Activated T-cell treated with anti-CD3 and anti-CD28 coated beads for 24 hours (primary cell): Measurements from ENCODE around the gene XYLB.
A peak's percentile ranks its signal among the peaks of the same experiment; 100 is the strongest.
"Not testable (repeated sequence)": the region's sequence is repeated elsewhere in the genome, so short reads cannot be mapped to it uniquely, and the experiment has no call there.

Experiments
- DNase-seq: peaks from one replicate; pipeline ENCODE4 v3.0.0-alpha.2; 2020; ENCODE audit warnings: low read depth

The XYLB gene

DNA sequence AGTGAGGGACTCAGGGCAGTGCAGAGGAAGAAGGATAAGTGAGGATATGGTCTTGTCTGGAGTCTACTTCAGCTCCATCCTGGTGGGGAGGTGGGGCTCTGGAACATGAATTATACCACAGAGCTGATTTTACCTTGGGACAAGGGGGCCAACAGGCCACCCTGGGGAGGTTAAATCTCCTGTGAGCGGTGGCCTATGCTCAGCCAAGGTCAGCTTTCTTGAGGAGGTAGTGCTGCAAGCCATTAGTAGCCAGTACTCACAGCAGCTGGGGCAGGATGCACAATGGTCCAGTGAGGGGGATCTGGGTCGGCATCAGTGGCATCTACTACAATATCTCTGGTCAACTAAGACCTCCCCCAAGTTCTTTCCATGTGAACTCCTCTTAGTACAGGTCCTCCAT lies 49.7 kb downstream of the XYLB start:
- DNase-seq, result no peak

DNA sequence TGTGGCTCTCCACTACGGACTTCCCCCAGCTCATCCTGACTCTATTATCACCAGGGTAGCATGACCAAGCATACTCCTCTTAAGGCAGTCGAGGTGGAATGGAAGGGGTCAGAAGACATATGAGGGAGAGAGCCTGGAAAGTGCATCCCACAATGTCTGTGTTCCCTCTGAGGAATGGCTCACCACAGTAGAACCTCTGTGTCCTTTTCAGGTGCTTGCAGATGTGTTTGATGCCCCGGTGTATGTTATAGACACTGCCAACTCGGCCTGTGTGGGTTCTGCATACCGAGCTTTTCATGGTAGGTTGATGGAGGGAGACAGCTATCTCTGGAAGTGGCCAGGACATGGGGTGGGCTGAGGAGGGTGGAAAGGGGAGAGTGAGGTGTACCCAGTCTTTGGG lies 50.3 kb downstream of the XYLB start:
- DNase-seq, result no peak

GRCh38 chr3:38397320-38397719 lies 50.7 kb downstream of the XYLB start:
- DNase-seq, result no peak

DNA sequence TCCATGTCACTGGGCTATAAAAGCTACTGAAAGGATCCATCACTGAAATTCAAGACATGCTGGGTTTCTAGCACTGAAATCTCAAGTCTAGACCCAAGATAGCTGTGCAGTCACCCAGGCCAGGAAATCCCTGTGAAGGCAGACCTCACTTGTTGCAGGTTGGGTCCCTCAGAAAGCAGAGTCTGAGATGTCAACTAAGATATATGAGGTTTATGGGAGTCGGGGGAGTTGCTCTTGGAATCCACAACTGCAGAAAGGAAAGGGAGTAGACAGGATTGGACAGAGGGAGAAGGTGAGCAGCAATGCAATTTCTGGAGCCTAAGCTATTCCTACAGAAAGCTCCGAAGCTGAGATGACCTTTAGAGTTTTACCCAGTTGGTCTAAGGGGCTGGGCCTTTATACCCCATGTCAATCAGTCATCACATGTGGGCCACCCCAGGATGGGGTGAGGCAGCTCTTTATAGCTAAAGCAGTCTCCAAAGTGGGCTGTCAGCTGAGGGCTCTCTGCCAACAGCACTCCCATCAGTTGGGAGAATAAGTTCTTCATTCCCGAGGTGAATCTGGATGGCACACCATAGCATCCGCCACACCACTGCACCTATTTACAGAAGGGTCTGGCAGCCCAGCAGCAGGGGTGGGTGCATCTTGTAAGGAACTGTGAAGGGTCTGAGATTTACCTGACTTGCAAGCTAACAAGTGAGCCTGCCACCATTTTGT lies 54.8 kb downstream of the XYLB start:
- no peak for DNase-seq

- DNase-seq, result no peak
Measured at GRCh38 chr3:38404286-38404685, 57.7 kb downstream of the XYLB start.

GRCh38 chr3:38411591-38411990 lies 65.0 kb downstream of the XYLB start:
- no peak for DNase-seq

DNA sequence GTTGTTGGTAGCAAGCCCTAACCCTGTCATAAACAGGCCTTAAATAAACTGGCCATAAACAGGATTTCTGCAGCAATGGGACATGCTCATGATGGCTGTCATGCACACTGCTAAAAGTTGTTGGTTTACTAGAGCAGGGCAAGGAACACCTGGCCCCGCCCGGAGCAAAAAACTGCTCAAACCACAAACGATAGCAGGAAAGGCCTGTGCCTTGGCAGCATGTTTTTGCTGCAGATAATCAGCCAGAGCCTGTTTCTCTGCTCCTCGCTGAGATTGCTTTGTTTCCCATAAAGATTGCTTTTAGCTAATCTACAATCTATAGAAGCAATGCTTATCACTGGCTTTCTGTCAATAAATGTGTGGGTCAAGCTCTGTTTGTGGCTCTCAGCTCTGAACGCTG lies 74.2 kb downstream of the XYLB start:
- DNase-seq, result not testable (repeated sequence)

DNA sequence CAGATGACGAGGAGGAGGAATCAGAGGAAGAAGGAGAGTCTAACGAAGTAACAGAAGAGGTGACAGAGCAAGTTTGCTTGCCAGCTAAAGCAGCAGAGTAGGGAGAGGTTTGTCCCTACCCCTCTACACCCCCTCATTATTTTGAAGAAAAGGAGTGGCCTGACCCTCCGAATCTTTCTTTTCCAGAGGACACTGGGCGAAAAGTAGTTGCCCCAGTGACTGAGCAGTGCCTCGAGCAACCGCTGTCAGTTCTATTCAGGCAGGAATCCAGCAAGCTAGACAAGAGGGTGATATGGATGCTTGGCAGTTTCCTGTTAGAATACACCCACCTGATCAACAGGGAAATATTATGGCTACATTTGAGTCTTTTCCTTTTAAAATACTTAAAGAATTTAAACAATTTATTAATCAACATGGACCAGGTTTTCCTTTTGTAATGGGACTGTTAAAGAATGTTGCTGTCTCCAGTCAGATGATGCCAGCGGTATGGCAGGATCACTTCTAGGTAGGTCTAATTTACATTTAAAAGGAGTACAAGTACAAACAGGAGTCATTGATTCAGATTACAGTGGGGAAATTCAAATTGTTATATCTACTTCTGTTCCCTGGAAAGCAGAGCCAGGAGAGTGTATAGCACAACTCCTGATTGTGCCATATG lies 75.2 kb downstream of the XYLB start:
- DNase-seq, result no peak

- DNase-seq, result not testable (repeated sequence)
Measured at GRCh38 chr3:38426798-38427426, 80.3 kb downstream of the XYLB start.

DNA sequence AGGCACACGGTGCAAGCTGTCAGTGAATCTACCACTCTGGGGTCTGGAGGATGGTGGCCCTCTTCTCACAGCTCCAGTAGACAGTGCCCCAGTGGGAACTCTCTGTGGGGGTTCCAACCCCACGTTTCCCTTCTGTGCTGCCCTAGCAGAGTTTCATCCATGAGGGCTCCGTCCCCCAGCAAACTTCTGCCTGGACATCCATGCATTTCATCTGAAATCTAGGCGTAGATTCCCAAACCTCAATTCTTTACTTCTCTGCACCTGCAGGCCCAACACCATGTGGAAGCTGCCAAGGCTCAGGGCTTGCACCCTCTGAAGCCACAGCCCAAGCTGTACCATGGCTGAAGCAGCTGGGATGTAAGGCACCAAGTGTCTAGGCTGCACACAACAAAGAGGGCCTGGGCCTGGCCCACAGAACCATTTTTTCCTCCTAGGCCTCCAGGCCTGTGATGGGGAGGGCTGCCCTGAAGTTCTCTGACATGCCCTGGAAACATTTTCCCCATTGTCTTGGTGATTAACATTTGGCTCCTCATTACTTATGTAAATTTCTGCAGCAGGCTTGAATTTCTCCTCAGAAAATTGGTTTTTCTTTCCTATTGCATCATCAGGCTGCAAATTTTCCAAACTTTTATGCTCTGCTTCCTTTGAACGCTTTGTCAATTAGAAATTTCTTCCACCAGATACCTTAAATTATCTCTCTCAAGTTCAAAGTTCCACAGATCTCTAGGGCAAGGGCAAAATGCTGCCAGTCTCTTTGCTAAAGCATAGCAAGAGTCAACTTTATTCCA lies 86.5 kb downstream of the XYLB start:
- not testable (repeated sequence) for DNase-seq

- DNase-seq, result not testable (repeated sequence)
Measured at GRCh38 chr3:38433661-38434060, 87.1 kb downstream of the XYLB start.

GRCh38 chr3:38438436-38439069 lies 92.0 kb downstream of the XYLB start:
- not testable (repeated sequence) for DNase-seq

GRCh38 chr3:38443205-38443604 lies 96.6 kb downstream of the XYLB start:
- DNase-seq, result not testable (repeated sequence)

- DNase-seq, result no peak
Measured at GRCh38 chr3:38446085-38446686, 99.6 kb downstream of the XYLB start.

DNA sequence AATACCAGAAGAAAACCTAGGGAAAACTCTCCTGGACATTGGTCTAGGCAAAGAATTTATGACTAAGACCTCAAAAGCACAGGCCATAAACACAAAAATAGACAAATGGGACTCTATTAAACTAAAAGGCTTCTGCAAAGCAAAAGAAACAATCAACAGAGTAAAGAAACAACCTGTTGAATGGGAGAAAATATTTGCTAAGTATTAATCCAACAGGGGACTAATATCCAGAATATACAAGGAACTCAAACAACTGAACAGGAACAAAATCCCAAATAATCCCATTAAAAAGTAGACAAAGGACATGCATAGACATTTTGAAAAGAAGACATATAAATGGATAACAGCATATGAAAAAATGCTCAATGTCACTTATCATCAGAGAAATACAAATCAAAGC lies 100.2 kb downstream of the XYLB start:
- no peak for DNase-seq

GRCh38 chr3:38450853-38451252 lies 104.3 kb downstream of the XYLB start:
- DNase-seq, result no peak

DNA sequence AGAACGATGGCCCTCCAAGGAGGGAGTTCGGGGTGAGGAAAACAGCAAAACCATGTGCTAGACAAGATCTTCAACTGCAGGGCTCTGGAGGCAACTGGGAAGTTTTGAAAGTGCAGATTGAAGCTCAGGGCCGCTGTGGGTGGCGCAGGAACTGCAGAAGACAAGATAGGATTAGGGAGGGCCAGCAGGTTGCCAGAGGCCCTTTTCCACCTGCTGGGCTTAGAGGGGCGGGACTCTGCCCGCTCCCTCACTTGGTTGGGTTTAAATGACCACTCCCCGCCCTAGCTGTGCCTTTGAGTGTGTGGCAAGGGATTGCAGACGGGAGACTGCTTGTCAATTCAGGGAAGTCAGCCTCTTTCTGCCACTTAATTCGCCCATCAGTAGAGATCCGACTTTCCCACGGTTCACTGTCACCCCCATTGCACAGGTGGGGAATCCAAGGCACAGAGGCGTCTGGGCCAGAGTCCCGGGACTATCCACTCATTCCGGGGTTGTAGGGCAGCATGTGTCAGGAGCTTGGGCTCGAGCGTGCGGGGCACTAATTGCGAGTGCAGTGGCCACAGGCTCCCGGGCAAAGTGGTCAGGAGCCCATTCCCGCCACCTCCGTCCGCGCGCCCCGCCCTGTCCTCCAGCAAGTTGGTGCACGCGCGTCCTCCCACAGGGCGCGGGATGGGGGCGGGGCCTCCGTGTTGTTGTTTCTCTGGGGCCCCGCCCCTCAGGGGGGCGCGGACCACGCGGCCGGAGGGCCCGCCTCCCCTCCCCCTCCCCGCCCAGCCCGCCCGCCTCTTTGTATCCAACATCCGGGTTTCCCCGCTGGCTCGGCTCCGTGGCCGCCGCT lies 106.7 kb downstream of the XYLB start, which contains the start of gene ACVR2B:
Gene ACVR2B, plus strand, starts transcription at position 816 of the 838 bp plus-strand sequence. CDS start 433 bp downstream, outside the sequence.
- peak; percentile 53 for DNase-seq

DNA sequence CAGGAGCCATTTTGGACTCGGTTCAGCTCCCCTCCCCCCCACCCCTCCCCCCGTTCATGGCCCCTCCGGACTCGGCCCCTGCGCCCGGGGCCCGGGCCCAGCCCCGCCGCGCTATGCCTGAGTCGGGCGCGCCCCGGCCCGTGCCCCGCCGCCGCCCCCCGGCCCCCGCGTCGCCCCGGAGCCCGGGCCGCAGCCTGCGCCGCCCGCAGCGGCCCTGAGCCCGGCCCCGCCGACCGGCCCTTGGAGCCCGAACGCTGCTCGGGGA lies 107.3 kb downstream of the XYLB start:
- no peak for DNase-seq

DNA sequence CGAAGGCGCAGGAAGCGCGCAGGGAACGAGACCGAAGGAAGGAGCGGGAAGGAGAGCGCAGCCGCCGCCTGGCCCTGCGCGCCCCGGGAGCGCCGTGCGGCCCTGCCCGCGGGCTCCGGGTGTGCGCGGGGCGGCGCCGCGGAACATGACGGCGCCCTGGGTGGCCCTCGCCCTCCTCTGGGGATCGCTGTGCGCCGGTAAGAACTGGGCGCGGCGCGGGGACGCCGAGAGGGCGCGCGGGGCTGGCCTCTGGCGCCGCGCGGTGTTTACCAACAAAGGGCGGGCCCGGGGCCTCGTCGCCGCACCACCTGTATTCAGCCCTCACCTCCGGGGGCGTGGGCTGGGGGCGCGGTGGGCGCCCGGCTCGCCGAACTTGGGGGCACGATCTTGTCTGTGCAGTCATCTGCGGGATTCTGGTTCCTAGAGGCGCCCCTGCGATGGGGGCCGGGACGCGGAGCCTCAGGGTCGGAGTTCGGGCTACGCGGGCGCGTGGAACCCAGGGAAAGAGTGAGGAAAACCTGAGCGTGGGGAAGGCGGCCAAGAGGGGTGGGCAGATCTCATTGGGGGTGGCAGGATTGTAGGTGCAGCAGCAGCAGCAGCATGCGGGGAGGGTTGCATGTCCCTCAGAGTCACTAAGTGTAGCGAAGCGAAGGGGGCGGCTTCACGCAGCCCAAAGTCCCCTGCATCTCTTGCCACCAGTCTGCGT lies 107.7 kb downstream of the XYLB start:
- no peak for DNase-seq
